ENCODE data around the gene PARD6B.

- TF ChIP-seq CTCF (IDR thresholded peaks at IDR 0.05) (no peak), POLR2A (IDR thresholded peaks at IDR 0.05) (no peak)
Observed at GRCh38 chr20:50701041-50701963, 30.1 kb upstream of the PARD6B start.

All from prostate gland (tissue), 2 donors.